Measurements from ENCODE around the gene BIRC2.

BIRC2 gene

DNA sequence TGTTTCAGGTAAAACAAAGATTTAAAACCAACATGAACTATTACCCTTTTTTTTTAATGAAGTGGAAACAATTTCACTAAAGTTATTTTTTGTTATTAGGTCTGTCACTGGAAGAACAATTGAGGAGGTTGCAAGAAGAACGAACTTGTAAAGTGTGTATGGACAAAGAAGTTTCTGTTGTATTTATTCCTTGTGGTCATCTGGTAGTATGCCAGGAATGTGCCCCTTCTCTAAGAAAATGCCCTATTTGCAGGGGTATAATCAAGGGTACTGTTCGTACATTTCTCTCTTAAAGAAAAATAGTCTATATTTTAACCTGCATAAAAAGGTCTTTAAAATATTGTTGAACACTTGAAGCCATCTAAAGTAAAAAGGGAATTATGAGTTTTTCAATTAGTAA lies 30.9 kb downstream of the BIRC2 start:
- DNase-seq (ENCODE audit: extremely low read depth, low read depth): no peak
- TF ChIP-seq, protein P1, sequence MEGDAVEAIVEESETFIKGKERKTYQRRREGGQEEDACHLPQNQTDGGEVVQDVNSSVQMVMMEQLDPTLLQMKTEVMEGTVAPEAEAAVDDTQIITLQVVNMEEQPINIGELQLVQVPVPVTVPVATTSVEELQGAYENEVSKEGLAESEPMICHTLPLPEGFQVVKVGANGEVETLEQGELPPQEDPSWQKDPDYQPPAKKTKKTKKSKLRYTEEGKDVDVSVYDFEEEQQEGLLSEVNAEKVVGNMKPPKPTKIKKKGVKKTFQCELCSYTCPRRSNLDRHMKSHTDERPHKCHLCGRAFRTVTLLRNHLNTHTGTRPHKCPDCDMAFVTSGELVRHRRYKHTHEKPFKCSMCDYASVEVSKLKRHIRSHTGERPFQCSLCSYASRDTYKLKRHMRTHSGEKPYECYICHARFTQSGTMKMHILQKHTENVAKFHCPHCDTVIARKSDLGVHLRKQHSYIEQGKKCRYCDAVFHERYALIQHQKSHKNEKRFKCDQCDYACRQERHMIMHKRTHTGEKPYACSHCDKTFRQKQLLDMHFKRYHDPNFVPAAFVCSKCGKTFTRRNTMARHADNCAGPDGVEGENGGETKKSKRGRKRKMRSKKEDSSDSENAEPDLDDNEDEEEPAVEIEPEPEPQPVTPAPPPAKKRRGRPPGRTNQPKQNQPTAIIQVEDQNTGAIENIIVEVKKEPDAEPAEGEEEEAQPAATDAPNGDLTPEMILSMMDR (IDR thresholded peaks at IDR 0.05; ENCODE audit: low read depth, low read length): no peak

GRCh38 chr11:102378818-102379217 lies 31.8 kb downstream of the BIRC2 start:
- TF ChIP-seq, protein P1 (IDR thresholded peaks at IDR 0.05; ENCODE audit: low read depth, low read length): no peak
- no peak for DNase-seq (ENCODE audit: extremely low read depth, low read depth)

GRCh38 chr11:102382384-102382783 lies 35.4 kb downstream of the BIRC2 start:
- DNase-seq (ENCODE audit: extremely low read depth, low read depth): no peak
- TF ChIP-seq, protein P1 (IDR thresholded peaks at IDR 0.05; ENCODE audit: low read depth, low read length): no peak

- no peak for DNase-seq (ENCODE audit: extremely low read depth, low read depth)
- TF ChIP-seq, protein P1 (IDR thresholded peaks at IDR 0.05; ENCODE audit: low read depth, low read length): no peak
These were observed 36.8 kb downstream of the BIRC2 start for GRCh38 chr11:102383839-102384238.

GRCh38 chr11:102384419-102385079 lies 37.5 kb downstream of the BIRC2 start:
- TF ChIP-seq, protein P1 (IDR thresholded peaks at IDR 0.05; ENCODE audit: low read depth, low read length): no peak
- DNase-seq (ENCODE audit: extremely low read depth, low read depth): no peak

DNA sequence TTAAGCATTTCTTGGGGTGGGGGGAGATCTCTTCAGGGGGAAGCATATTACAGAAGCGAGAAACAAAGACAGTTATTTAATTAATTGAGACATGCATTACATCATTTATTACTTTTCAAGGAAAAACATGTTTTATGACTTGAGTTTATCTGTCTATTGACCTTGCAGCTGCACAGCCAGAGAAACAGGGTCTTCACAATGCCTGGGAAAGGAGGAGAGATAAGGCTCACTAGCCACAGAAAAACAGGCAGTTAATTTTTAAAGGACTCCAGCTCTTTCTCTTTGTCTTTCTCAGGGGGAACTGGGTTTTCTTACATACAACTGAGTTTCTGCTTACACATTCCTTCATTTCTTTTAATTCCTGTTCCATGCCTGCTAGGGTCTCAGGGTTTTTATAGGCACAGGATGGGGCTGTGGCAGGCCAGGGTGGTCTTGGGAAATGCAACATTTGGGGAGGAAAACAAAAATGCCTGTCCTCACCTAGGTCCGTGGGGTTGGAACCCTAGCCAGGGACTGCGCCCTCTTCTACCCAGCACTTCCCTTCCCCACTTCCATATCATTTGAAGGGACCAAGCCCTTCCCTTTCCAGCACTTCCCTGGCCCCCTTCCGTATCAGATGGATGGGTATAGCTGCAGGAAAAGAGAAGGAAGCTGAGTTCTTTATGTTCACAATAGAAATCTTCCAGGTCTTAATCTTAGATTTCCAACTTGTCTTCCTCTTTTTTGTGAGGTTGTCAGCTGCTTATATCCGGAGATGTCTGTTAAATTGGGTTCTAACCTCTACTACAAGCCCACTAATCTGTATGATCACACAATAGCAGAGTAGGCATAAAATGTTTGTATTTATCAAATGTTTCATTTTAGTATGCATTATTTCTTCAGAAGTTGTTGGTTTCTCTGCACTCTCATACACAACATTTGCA lies 38.3 kb downstream of the BIRC2 start:
- DNase-seq (ENCODE audit: extremely low read depth, low read depth): no peak
- TF ChIP-seq, protein P1 (IDR thresholded peaks at IDR 0.05; ENCODE audit: low read depth, low read length): no peak

DNA sequence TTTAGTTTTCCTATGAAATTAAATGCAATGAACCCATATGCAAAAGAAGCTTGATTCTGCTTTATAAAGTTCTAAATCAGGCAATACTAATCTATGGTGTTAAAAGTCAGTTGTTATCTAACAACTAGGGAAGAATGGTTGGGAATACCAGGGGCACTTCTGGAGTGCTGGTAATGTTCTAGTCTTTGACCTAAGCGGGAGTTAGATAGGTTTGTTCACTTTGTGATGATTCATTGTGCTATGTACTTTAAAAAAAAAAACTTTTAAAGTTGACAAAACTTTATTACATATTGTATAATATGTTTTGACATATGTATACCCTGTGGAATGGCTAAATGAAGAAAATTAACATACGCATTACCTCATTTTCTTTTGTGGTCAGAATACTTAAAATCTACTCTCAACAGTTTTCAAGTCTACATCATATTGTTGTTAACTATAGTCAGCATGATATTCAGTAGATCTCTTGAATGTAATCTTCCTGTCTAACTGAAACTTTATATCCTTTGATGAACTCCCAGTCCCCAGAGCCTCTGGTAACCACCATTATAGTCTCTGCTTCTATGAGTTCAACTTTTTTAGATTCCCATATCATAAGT lies 39.2 kb downstream of the BIRC2 start:
- DNase-seq (ENCODE audit: extremely low read depth, low read depth): no peak
- TF ChIP-seq, protein P1 (IDR thresholded peaks at IDR 0.05; ENCODE audit: low read depth, low read length): no peak
